IPS-20b (cell line): Measurements from ENCODE around the gene EML4.
"Not testable (repeated sequence)": the region's sequence is repeated elsewhere in the genome, so short reads cannot be mapped to it uniquely, and the experiment has no call there.

Experiments
- H3K27ac ChIP-seq: one replicate; pipeline ENCODE4 v1.5.1; 2013; ENCODE audit warnings: low read length
- H3K27me3 ChIP-seq: 2 replicates; pipeline ENCODE4 v1.6.1; 2013; ENCODE audit warnings: mild to moderate bottlenecking, low read length, inconsistent platforms; ENCODE audit not compliant: insufficient read depth
- H3K36me3 ChIP-seq: 2 replicates; pipeline ENCODE4 v1.6.1; 2013; ENCODE audit warnings: low read depth, mild to moderate bottlenecking, inconsistent platforms, low read length, moderate library complexity; ENCODE audit not compliant: insufficient read depth
- H3K4me1 ChIP-seq: 2 replicates; pipeline ENCODE4 v1.6.1; 2013; ENCODE audit warnings: mild to moderate bottlenecking, control low read depth, inconsistent platforms, low read length, moderate library complexity; ENCODE audit not compliant: insufficient read depth
- H3K4me3 ChIP-seq: 2 replicates; pipeline ENCODE4 v1.5.1; 2013; ENCODE audit warnings: mild to moderate bottlenecking, low read length, inconsistent platforms
- H3K9ac ChIP-seq: 2 replicates; pipeline ENCODE4 v1.6.1; 2013; ENCODE audit warnings: low read depth, mild to moderate bottlenecking, inconsistent platforms, low read length, moderate library complexity
- H3K9me3 ChIP-seq: 2 replicates; pipeline ENCODE4 v1.6.1; 2013; ENCODE audit warnings: mild to moderate bottlenecking, low read depth, low read length, inconsistent platforms; ENCODE audit not compliant: insufficient read depth

Gene EML4

GRCh38 chr2:42380026-42380425, 210.9 kb downstream of the EML4 start:
- H3K27ac ChIP-seq, H3K4me3 ChIP-seq, H3K9me3 ChIP-seq, H3K4me1 ChIP-seq, H3K27me3 ChIP-seq, H3K36me3 ChIP-seq, H3K9ac ChIP-seq: not testable (repeated sequence)

GRCh38 chr2:42382144-42382543, 213.0 kb downstream of the EML4 start:
- Histone ChIP-seq H3K27ac (no peak overlapping the region), H3K36me3 (no peaks in the 10 kb centered on the region), H3K27me3 (no peaks in the 10 kb centered on the region), H3K9ac (no peak overlapping the region), H3K4me3 (no peak overlapping the region), H3K9me3 (no peaks in the 10 kb centered on the region), H3K4me1 (no peaks in the 10 kb centered on the region)
